GM23338 (cell line): ENCODE data around the gene ETNK1. TPM values are rescaled to one million over a fixed set of nuclear protein-coding genes. Genes with fewer than 3 reads are reported as not detected.

Experiments used
- ATAC-seq: fragments of 200-7000 bp; cut with Tn5 transposase; 3 replicates; pipeline ENCODE4 v1.9.1; 2020
- DNase-seq: peaks from one replicate; pipeline ENCODE4 v3.0.0-alpha.2; 2015; ENCODE audit warnings: low spot score
- H2AFZ ChIP-seq: fragments of 200-600 bp; sonication (generic); 2 replicates; pipeline ENCODE4 v1.8.0; 2016; ENCODE audit warnings: antibody characterized with exemption, mild to moderate bottlenecking, moderate library complexity
- H3F3A ChIP-seq: fragments of 200-600 bp; sonication (generic); replicated peaks from 2 replicates; pipeline ENCODE4 v1.8.0; 2017; ENCODE audit warnings: antibody characterized with exemption, mixed run types, low read depth
- H3K27ac ChIP-seq: fragments of 200-600 bp; sonication (generic); 2 replicates; pipeline ENCODE4 v1.6.1; 2016; ENCODE audit warnings: low read depth
- H3K27me3 ChIP-seq: fragments of 200-600 bp; sonication (generic); 2 replicates; pipeline ENCODE4 v1.8.0; 2016; ENCODE audit warnings: mild to moderate bottlenecking, mixed run types, moderate library complexity; ENCODE audit not compliant: insufficient read depth
- H3K36me3 ChIP-seq: fragments of 200-600 bp; sonication (generic); 2 replicates; pipeline ENCODE4 v1.8.0; 2016; ENCODE audit warnings: mild to moderate bottlenecking; ENCODE audit not compliant: insufficient read depth
- H3K4me1 ChIP-seq: fragments of 200-600 bp; sonication (generic); 2 replicates; pipeline ENCODE4 v1.8.0; 2016; ENCODE audit warnings: mild to moderate bottlenecking, moderate library complexity; ENCODE audit not compliant: insufficient read depth
- H3K4me2 ChIP-seq: fragments of 200-600 bp; sonication (generic); 2 replicates; pipeline ENCODE4 v1.7.1; 2017; ENCODE audit warnings: mixed run types
- H3K4me3 ChIP-seq: fragments of 200-600 bp; sonication (generic); 2 replicates; pipeline ENCODE4 v1.6.1; 2016; ENCODE audit warnings: mixed run types
- H3K79me2 ChIP-seq: fragments of 200-600 bp; sonication (generic); replicated peaks from 2 replicates; pipeline ENCODE4 v1.8.0; 2017; ENCODE audit warnings: mild to moderate bottlenecking; ENCODE audit not compliant: insufficient read depth
- H3K9me2 ChIP-seq: fragments of 200-600 bp; sonication (generic); 2 replicates; pipeline ENCODE4 v1.8.0; 2017; ENCODE audit not compliant: insufficient read depth
- H4K20me1 ChIP-seq: fragments of 200-600 bp; sonication (generic); replicated peaks from 2 replicates; pipeline ENCODE4 v1.8.0; 2017; ENCODE audit warnings: mild to moderate bottlenecking; ENCODE audit not compliant: insufficient read depth
- H3K27ac Mint-ChIP-seq: 2 replicates; pipeline ENCODE4 v1.8.0; 2020; ENCODE audit warnings: inconsistent platforms, mild to moderate bottlenecking, moderate library complexity, mixed read lengths
- H3K27me3 Mint-ChIP-seq: 3 replicates; pipeline ENCODE4 v1.8.0; 2022; ENCODE audit warnings: low read depth, mild to moderate bottlenecking, moderate library complexity, mixed read lengths, inconsistent platforms; ENCODE audit not compliant: insufficient read depth, poor library complexity
- H3K36me3 Mint-ChIP-seq: 3 replicates; pipeline ENCODE4 v1.8.0; 2021; ENCODE audit warnings: low read depth, mild to moderate bottlenecking, inconsistent platforms, moderate library complexity, mixed read lengths
- H3K4me1 Mint-ChIP-seq: 3 replicates; pipeline ENCODE4 v1.8.0; 2020; ENCODE audit warnings: mild to moderate bottlenecking, inconsistent platforms, mixed read lengths
- H3K4me3 Mint-ChIP-seq: 3 replicates; pipeline ENCODE4 v1.8.0; 2021; ENCODE audit warnings: moderate library complexity, mild to moderate bottlenecking, inconsistent platforms, mixed read lengths
- H3K9me3 Mint-ChIP-seq: 3 replicates; pipeline ENCODE4 v1.8.0; 2020; ENCODE audit warnings: moderate library complexity, mild to moderate bottlenecking, inconsistent platforms, mixed read lengths
- CREB1 ChIP-seq: fragments of 250-450 bp; sonication (Bioruptor Pico); IDR thresholded peaks from 2 replicates; pipeline ENCODE4 v1.5.0; 2020; ENCODE audit warnings: low read depth, mild to moderate bottlenecking, moderate library complexity
- EZH2 ChIP-seq: fragments of 200-600 bp; sonication (generic); IDR thresholded peaks from one replicate; pipeline ENCODE4 v1.8.0; 2017; ENCODE audit warnings: antibody characterized with exemption, mild to moderate bottlenecking, low read depth; ENCODE audit not compliant: unreplicated experiment
- EZH2phosphoT487 ChIP-seq: fragments of 200-600 bp; sonication (generic); IDR thresholded peaks from one replicate; pipeline ENCODE4 v1.8.1; 2018; ENCODE audit warnings: antibody characterized with exemption; ENCODE audit not compliant: unreplicated experiment
- JUNB ChIP-seq: IDR thresholded peaks from one replicate; pipeline ENCODE4 v1.6.1; 2016; ENCODE audit warnings: antibody characterized with exemption; ENCODE audit not compliant: unreplicated experiment
- NANOG ChIP-seq: IDR thresholded peaks from 2 replicates; pipeline ENCODE4 v1.6.1; 2016; ENCODE audit warnings: antibody characterized with exemption, borderline replicate concordance
- POLR2AphosphoS5 ChIP-seq: IDR thresholded peaks from 2 replicates; pipeline ENCODE4 v1.6.1; 2016; ENCODE audit warnings: antibody characterized with exemption, low read depth
- STAT1 ChIP-seq: IDR thresholded peaks from one replicate; pipeline ENCODE4 v1.6.1; 2016; ENCODE audit warnings: antibody characterized with exemption; ENCODE audit not compliant: unreplicated experiment
- ZNF114 ChIP-seq: fragments of 250-450 bp; sonication (Bioruptor Pico); IDR thresholded peaks from 2 replicates; pipeline ENCODE4 v1.5.0; 2020; ENCODE audit warnings: mild to moderate bottlenecking, moderate library complexity
- ZNF331 ChIP-seq: fragments of 250-450 bp; sonication (Bioruptor Pico); IDR thresholded peaks from 2 replicates; pipeline ENCODE4 v1.5.0; 2020; ENCODE audit warnings: low read depth, mild to moderate bottlenecking, moderate library complexity
- ZNF462 ChIP-seq: fragments of 250-450 bp; sonication (Bioruptor Pico); IDR thresholded peaks from 2 replicates; pipeline ENCODE4 v1.5.0; 2020; ENCODE audit warnings: mild to moderate bottlenecking, moderate library complexity
- polyA plus RNA-seq: library from polyadenylated mRNA; unstranded; fragments of >200 nt; fragmentation: Nextera tagmentation; extraction: Ambion mirVana; gene quantifications from 2 replicates; pipeline ENCODE4 v1.2.1, GENCODE V29; 2016
- total RNA-seq: library from RNA; depleted of rRNA; stranded (reverse); fragments of >200 nt; shearing (Covaris generic); gene quantifications from 2 replicates; pipeline ENCODE4 v1.2.3, GENCODE V29; 2014
- TF ChIP-seq, protein P1 (sequence below): IDR thresholded peaks from one replicate; pipeline ENCODE4 v1.6.1; 2018; ENCODE audit warnings: antibody characterized with exemption; ENCODE audit not compliant: unreplicated experiment
- TF ChIP-seq, protein P2 (sequence below): IDR thresholded peaks from 2 replicates; pipeline ENCODE4 v1.6.1; 2016; ENCODE audit warnings: antibody characterized with exemption
- TF ChIP-seq, protein P3 (sequence below), 2 experiments: fragments of 200-600 bp in 1 of 2; sonication (generic) in 1 of 2; conservative IDR thresholded peaks; 2 replicates each; pipeline versions ENCODE4 v1.5.1 to v1.6.1; 2016 to 2017; ENCODE audit warnings: antibody characterized with exemption in 2 of 2, low read depth in 2 of 2, mild to moderate bottlenecking in 2 of 2, moderate library complexity in 1 of 2

ETNK1 gene
- total and polyA plus RNA-seq, 2 experiments from 2014 or later: 41.9 to 101 TPM

- H3K27ac ChIP-seq: no peak overlapping the region
- Mint-ChIP-seq H3K36me3 (no peaks in the 10 kb centered on the region), H3K4me1 (peaks cover 8% of the 10 kb centered on the region), H3K9me3 (no peaks in the 10 kb centered on the region), H3K27me3 (no peaks in the 10 kb centered on the region), H3K27ac (no peak overlapping the region), H3K4me3 (no peak overlapping the region)
- TF ChIP-seq, protein P1, sequence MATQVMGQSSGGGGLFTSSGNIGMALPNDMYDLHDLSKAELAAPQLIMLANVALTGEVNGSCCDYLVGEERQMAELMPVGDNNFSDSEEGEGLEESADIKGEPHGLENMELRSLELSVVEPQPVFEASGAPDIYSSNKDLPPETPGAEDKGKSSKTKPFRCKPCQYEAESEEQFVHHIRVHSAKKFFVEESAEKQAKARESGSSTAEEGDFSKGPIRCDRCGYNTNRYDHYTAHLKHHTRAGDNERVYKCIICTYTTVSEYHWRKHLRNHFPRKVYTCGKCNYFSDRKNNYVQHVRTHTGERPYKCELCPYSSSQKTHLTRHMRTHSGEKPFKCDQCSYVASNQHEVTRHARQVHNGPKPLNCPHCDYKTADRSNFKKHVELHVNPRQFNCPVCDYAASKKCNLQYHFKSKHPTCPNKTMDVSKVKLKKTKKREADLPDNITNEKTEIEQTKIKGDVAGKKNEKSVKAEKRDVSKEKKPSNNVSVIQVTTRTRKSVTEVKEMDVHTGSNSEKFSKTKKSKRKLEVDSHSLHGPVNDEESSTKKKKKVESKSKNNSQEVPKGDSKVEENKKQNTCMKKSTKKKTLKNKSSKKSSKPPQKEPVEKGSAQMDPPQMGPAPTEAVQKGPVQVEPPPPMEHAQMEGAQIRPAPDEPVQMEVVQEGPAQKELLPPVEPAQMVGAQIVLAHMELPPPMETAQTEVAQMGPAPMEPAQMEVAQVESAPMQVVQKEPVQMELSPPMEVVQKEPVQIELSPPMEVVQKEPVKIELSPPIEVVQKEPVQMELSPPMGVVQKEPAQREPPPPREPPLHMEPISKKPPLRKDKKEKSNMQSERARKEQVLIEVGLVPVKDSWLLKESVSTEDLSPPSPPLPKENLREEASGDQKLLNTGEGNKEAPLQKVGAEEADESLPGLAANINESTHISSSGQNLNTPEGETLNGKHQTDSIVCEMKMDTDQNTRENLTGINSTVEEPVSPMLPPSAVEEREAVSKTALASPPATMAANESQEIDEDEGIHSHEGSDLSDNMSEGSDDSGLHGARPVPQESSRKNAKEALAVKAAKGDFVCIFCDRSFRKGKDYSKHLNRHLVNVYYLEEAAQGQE: no peak
- TF ChIP-seq ZNF462 (CRISPR knock-in tag) (no peak), STAT1 (no peak), POLR2AphosphoS5 (no peak), EZH2phosphoT487 (no peak), CREB1 (CRISPR knock-in tag) (no peak), ZNF114 (CRISPR knock-in tag) (no peak), EZH2 (no peak), NANOG (no peak), ZNF331 (CRISPR knock-in tag) (no peak), JUNB (no peak)
- TF ChIP-seq, protein P2, sequence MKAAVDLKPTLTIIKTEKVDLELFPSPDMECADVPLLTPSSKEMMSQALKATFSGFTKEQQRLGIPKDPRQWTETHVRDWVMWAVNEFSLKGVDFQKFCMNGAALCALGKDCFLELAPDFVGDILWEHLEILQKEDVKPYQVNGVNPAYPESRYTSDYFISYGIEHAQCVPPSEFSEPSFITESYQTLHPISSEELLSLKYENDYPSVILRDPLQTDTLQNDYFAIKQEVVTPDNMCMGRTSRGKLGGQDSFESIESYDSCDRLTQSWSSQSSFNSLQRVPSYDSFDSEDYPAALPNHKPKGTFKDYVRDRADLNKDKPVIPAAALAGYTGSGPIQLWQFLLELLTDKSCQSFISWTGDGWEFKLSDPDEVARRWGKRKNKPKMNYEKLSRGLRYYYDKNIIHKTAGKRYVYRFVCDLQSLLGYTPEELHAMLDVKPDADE: no peak
- TF ChIP-seq, protein P3, sequence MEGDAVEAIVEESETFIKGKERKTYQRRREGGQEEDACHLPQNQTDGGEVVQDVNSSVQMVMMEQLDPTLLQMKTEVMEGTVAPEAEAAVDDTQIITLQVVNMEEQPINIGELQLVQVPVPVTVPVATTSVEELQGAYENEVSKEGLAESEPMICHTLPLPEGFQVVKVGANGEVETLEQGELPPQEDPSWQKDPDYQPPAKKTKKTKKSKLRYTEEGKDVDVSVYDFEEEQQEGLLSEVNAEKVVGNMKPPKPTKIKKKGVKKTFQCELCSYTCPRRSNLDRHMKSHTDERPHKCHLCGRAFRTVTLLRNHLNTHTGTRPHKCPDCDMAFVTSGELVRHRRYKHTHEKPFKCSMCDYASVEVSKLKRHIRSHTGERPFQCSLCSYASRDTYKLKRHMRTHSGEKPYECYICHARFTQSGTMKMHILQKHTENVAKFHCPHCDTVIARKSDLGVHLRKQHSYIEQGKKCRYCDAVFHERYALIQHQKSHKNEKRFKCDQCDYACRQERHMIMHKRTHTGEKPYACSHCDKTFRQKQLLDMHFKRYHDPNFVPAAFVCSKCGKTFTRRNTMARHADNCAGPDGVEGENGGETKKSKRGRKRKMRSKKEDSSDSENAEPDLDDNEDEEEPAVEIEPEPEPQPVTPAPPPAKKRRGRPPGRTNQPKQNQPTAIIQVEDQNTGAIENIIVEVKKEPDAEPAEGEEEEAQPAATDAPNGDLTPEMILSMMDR (conservative IDR thresholded peaks at IDR 0.05; ENCODE audit: low read depth in 2 of 2): no peak
- H3K27me3 ChIP-seq: no peaks in the 10 kb centered on the region
- H3K79me2 ChIP-seq: no peaks in the 10 kb centered on the region
- no peak overlapping the region for H3K4me2 ChIP-seq
- no peaks in the 10 kb centered on the region for H3F3A ChIP-seq
- H4K20me1 ChIP-seq: no peaks in the 10 kb centered on the region
- H3K4me3 ChIP-seq: no peak overlapping the region
- no peak for DNase-seq
- no peaks in the 10 kb centered on the region for H3K4me1 ChIP-seq
- no peak for ATAC-seq
- H3K36me3 ChIP-seq: no peaks in the 10 kb centered on the region
- H3K9me2 ChIP-seq: no peaks in the 10 kb centered on the region
- H2AFZ ChIP-seq: no peak overlapping the region
These were observed 114.0 kb downstream of the ETNK1 start for GRCh38 chr12:22738945-22739344.
